ENCODE results near the gene MAPT. TPM values are rescaled to one million over a fixed set of nuclear protein-coding genes. Genes with fewer than 3 reads are reported as not detected.

The MAPT gene
- total RNA-seq, 2 experiments from 2014 or later, result 1.3 to 1.4 TPM

- Mint-ChIP-seq H3K27ac (no peak overlapping the region), H3K27me3 (no peaks in the 10 kb centered on the region), H3K36me3 (ENCODE audit: low read depth) (no peaks in the 10 kb centered on the region), H3K4me1 (ENCODE audit: low read depth) (no peaks in the 10 kb centered on the region), H3K9me3 (no peaks in the 10 kb centered on the region), H3K4me3 (no peak overlapping the region)
- DNase-seq, result no peak
- no peak for TF ChIP-seq CTCF (IDR thresholded peaks at IDR 0.05)
- ChIA-PET POLR2A (interaction anchor here (1.0 kb wide), 1 partner anchor 12 kb away, joined by 3 read pairs; no protein-coding TSS in a partner anchor), CTCF (no interaction called here)
- intact Hi-C loops (cut with micrococcal nuclease), result no loop called here
- ATAC-seq, result no peak
These were observed 98.5 kb downstream of the MAPT start for GRCh38 chr17:45992904-45993303.

DNA sequence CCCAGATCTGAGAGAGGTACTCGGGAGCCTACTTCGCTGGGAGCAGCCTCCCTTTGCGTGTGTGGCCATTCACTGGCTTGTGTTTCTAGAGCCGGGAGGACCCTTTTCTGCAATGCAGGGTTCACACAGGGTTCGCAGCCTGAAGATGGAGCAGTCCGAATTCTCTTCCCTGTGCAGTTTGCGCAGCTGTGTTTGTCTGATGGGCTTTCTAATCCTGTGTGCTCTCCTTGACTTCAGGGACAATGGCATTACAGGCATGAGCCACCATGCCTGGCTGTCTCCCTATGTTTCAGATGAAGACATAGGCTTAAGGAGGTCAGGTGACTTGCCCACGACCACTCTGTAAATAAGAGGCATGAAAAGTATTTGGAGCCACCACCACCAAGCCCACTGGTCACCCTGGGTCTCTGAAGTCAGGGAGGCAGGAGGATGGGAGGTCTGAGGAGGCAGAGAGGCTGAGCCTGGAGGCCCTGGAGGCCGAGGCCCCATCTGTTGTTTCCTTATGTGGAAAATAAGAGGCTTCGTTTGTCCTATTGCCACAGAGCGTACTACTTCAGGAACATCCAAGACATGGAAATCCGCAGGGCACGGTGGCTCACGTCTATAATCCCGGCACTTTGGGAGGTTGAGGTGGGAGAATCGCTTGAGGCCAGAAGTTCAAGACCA is 99.7 kb downstream of the MAPT start:
- intact Hi-C loops (cut with micrococcal nuclease), result no loop called here
- Mint-ChIP-seq H3K27ac (no peak overlapping the region), H3K4me1 (ENCODE audit: low read depth) (no peaks in the 10 kb centered on the region), H3K36me3 (ENCODE audit: low read depth) (no peaks in the 10 kb centered on the region), H3K4me3 (no peak overlapping the region), H3K9me3 (no peaks in the 10 kb centered on the region), H3K27me3 (no peaks in the 10 kb centered on the region)
- ChIA-PET CTCF (no interaction called here), POLR2A (interaction anchor here (1.0 kb wide), 1 partner anchor 11 kb away, joined by 3 read pairs; no protein-coding TSS in a partner anchor)
- no peak for ATAC-seq
- TF ChIP-seq CTCF (IDR thresholded peaks at IDR 0.05), result no peak
- DNase-seq, result no peak

DNA sequence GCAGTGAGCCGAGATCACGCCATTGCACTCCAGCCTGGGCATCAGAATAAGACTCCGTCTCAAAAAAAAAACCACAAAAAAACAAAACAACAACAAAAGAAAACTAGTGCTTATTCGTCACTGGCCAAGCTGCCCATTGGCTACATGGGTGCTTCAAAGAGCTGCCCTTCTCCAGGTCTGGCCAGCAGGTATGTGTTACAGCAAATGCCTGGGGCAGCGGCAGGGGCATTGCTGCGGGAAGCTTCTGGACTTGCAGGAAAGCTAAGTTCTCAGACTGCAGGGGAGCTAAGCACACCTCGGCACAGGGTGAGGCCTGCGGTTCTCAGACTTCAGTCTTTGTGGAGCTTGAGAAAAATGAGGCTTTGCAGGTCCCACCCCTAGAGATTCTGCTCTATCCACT is 100.6 kb downstream of the MAPT start:
- POLR2A ChIA-PET, result interaction anchor here (0.5 kb wide), 1 partner anchor 61 kb away, joined by 3 read pairs; no protein-coding TSS in a partner anchor

GRCh38 chr17:45995627-45996270 is 101.4 kb downstream of the MAPT start:
- Mint-ChIP-seq H3K27ac (no peak overlapping the region), H3K4me3 (no peak overlapping the region), H3K27me3 (no peaks in the 10 kb centered on the region), H3K9me3 (no peaks in the 10 kb centered on the region), H3K36me3 (ENCODE audit: low read depth) (no peaks in the 10 kb centered on the region), H3K4me1 (ENCODE audit: low read depth) (no peaks in the 10 kb centered on the region)
- CTCF ChIA-PET, result no interaction called here
- ATAC-seq (no peak), DNase-seq (no peak)
- POLR2A ChIA-PET, result interaction anchor here (0.5 kb wide), 1 partner anchor 61 kb away, joined by 3 read pairs; no protein-coding TSS in a partner anchor
- intact Hi-C loops (cut with micrococcal nuclease), result no loop called here
- TF ChIP-seq CTCF (IDR thresholded peaks at IDR 0.05), result no peak

More for the DNA sequence above, 100.6 kb downstream of the MAPT start:
- no peak for ATAC-seq
- H3K36me3 Mint-ChIP-seq (ENCODE audit: low read depth), result no peaks in the 10 kb centered on the region
- no peak overlapping the region for H3K27ac Mint-ChIP-seq
- H3K4me3 Mint-ChIP-seq, result no peak overlapping the region
- H3K9me3 Mint-ChIP-seq, result no peaks in the 10 kb centered on the region
- TF ChIP-seq CTCF (IDR thresholded peaks at IDR 0.05), result no peak
- intact Hi-C loops (cut with micrococcal nuclease), result no loop called here
- H3K4me1 Mint-ChIP-seq (ENCODE audit: low read depth), result no peaks in the 10 kb centered on the region
- H3K27me3 Mint-ChIP-seq, result no peaks in the 10 kb centered on the region
- no peak for DNase-seq
- CTCF ChIA-PET, result no interaction called here

GRCh38 chr17:45996282-45996937 is 102.1 kb downstream of the MAPT start:
- no peaks in the 10 kb centered on the region for H3K4me1 Mint-ChIP-seq (ENCODE audit: low read depth)
- ChIA-PET CTCF (no interaction called here), POLR2A (no interaction called here)
- no peaks in the 10 kb centered on the region for H3K27me3 Mint-ChIP-seq
- intact Hi-C loops (cut with micrococcal nuclease), result no loop called here
- DNase-seq (no peak), ATAC-seq (no peak)
- no peaks in the 10 kb centered on the region for H3K36me3 Mint-ChIP-seq (ENCODE audit: low read depth)
- H3K4me3 Mint-ChIP-seq, result no peak overlapping the region
- no peak for TF ChIP-seq CTCF (IDR thresholded peaks at IDR 0.05)
- no peaks in the 10 kb centered on the region for H3K9me3 Mint-ChIP-seq
- no peak overlapping the region for H3K27ac Mint-ChIP-seq

Data from activated CD8-positive, alpha-beta T cell treated with anti-CD3 and anti-CD28 coated beads for 36 hours (primary cell).